ENCODE results near the gene RNF41. TPM values are rescaled to one million over a fixed set of nuclear protein-coding genes. Genes with fewer than 3 reads are reported as not detected.

Gene RNF41
- total RNA-seq, 4 donors from 2014 or later: 33.3 to 46.5 (median 42.1) TPM

- WGBS, 2 donors: 94 to 97% methylated on average over 11 of the region's 11 CpGs
- H3K4me3 ChIP-seq (ENCODE audit: low read depth, poor library complexity, severe bottlenecking): no peak overlapping the region
- TF ChIP-seq CTCF (IDR thresholded peaks at IDR 0.05) (no peak), POLR2A (IDR thresholded peaks at IDR 0.05) (no peak)
- intact Hi-C loops (cut with DNase I; ENCODE audit: low total_unique reads): no loop called here
- no peak for DNase-seq (ENCODE audit: low spot score in 2 of 2)
Observed at GRCh38 chr12:56155256-56155845, 66.4 kb downstream of the RNF41 start.

- 91 to 93% methylated on average over 5 of the region's 5 CpGs for WGBS, 2 donors
Observed at GRCh38 chr12:56154818-56155217, 66.9 kb downstream of the RNF41 start.

GRCh38 chr12:56154246-56154771, 67.4 kb downstream of the RNF41 start:
- H3K4me3 ChIP-seq (ENCODE audit: low read depth, poor library complexity, severe bottlenecking): no peak overlapping the region
- DNase-seq (ENCODE audit: low spot score in 2 of 2): no peak
- TF ChIP-seq CTCF (IDR thresholded peaks at IDR 0.05) (no peak), POLR2A (IDR thresholded peaks at IDR 0.05) (no peak)
- intact Hi-C loops (cut with DNase I; ENCODE audit: low total_unique reads): no loop called here
- 100% methylated on average over 1 of the region's 1 CpG for WGBS, 2 donors

More at GRCh38 chr12:56154818-56155217, 66.9 kb downstream of the RNF41 start:
- H3K4me3 ChIP-seq (ENCODE audit: low read depth, poor library complexity, severe bottlenecking): no peak overlapping the region
- DNase-seq (ENCODE audit: low spot score in 2 of 2): no peak
- intact Hi-C loops (cut with DNase I; ENCODE audit: low total_unique reads): no loop called here
- TF ChIP-seq CTCF (IDR thresholded peaks at IDR 0.05) (no peak), POLR2A (IDR thresholded peaks at IDR 0.05) (no peak)

GRCh38 chr12:56153678-56154065, 68.0 kb downstream of the RNF41 start:
- WGBS, 2 donors: 71 to 73% methylated on average over 5 of the region's 5 CpGs
- TF ChIP-seq CTCF (IDR thresholded peaks at IDR 0.05) (no peak), POLR2A (IDR thresholded peaks at IDR 0.05) (no peak)
- no peak for DNase-seq (ENCODE audit: low spot score in 2 of 2)
- intact Hi-C loops (cut with DNase I; ENCODE audit: low total_unique reads): no loop called here
- no peak overlapping the region for H3K4me3 ChIP-seq (ENCODE audit: low read depth, poor library complexity, severe bottlenecking)

GRCh38 chr12:56152756-56153677, 68.7 kb downstream of the RNF41 start:
- intact Hi-C loops (cut with DNase I; ENCODE audit: low total_unique reads): no loop called here
- no peak for DNase-seq (ENCODE audit: low spot score in 2 of 2)
- no peak for TF ChIP-seq POLR2A (IDR thresholded peaks at IDR 0.05)
- no peak for TF ChIP-seq CTCF (IDR thresholded peaks at IDR 0.05)
- no peak overlapping the region for H3K4me3 ChIP-seq (ENCODE audit: low read depth, poor library complexity, severe bottlenecking)
- 9 to 13% methylated on average over 8 of the region's 8 CpGs for WGBS, 2 donors

Other genes with a start within 250 kb of the RNF41 start
- 100 to 1,000 TPM in 3 of 4 donors, 10 to 100 TPM in 1; 96.9 to 141 (median 129) TPM for gene RAB5B, start 247.8 kb downstream of the RNF41 start, total RNA-seq
- 10 to 100 TPM in 3 of 4 donors, 1 to 10 TPM in 1; 7.6 to 21.4 (median 13.8) TPM for gene SUOX, start 224.6 kb downstream of the RNF41 start, total RNA-seq
- gene IKZF4, start 200.9 kb downstream of the RNF41 start, total RNA-seq: 1 to 10 TPM; 2.4 to 5.8 (median 3.4) TPM
- 1,000 to 10,000 TPM in 1 of 4 donors, 100 to 1,000 TPM in 3; 390 to 2,886 (median 552) TPM for gene RPS26, start 180.0 kb downstream of the RNF41 start, total RNA-seq
- 100 to 1,000 TPM; 177 to 209 (median 202) TPM for gene ERBB3, start 141.8 kb downstream of the RNF41 start, total RNA-seq
- gene PA2G4, start 117.4 kb downstream of the RNF41 start, total RNA-seq: 100 to 1,000 TPM; 118 to 201 (median 130) TPM
- gene RPL41, start 105.3 kb downstream of the RNF41 start, total RNA-seq: 1,000 to 10,000 TPM; 3,201 to 5,967 (median 4,725) TPM
- 1 to 10 TPM; 3.4 to 4.4 (median 3.7) TPM for gene ZC3H10, start 103.7 kb downstream of the RNF41 start, total RNA-seq
- 10 to 100 TPM; 51.2 to 84.1 (median 64.9) TPM for gene ESYT1, start 93.7 kb downstream of the RNF41 start, total RNA-seq
- 10 to 100 TPM in 3 of 4 donors, 1 to 10 TPM in 1; 9.0 to 40.1 (median 22.5) TPM for gene MYL6B, start 69.3 kb downstream of the RNF41 start, total RNA-seq
- 1,000 to 10,000 TPM in 1 of 4 donors, 100 to 1,000 TPM in 3; 700 to 1,156 (median 824) TPM for gene MYL6, start 63.6 kb downstream of the RNF41 start, total RNA-seq
- gene SMARCC2, start 32.4 kb downstream of the RNF41 start, total RNA-seq: 10 to 100 TPM; 55.3 to 90.5 (median 63.5) TPM
- 10 to 100 TPM in 3 of 4 donors, 1 to 10 TPM in 1; 9.9 to 23.1 (median 17.9) TPM for gene NABP2, start 2.4 kb upstream of the RNF41 start, total RNA-seq
- not detected for gene SLC39A5, start 8.1 kb upstream of the RNF41 start, total RNA-seq
- 10 to 100 TPM; 15.6 to 22.3 (median 18.7) TPM for gene ANKRD52, start 36.5 kb upstream of the RNF41 start, total RNA-seq
- 10 to 100 TPM in 1 of 4 donors, 1 to 10 TPM in 3; 2.8 to 11.0 (median 5.8) TPM for gene COQ10A, start 45.0 kb upstream of the RNF41 start, total RNA-seq
- gene CS, start 78.4 kb upstream of the RNF41 start, total RNA-seq: 100 to 1,000 TPM; 118 to 156 (median 150) TPM
- 10 to 100 TPM; 23.3 to 40.9 (median 37.7) TPM for gene CNPY2, start 94.1 kb upstream of the RNF41 start, total RNA-seq
- 10 to 100 TPM; 24.2 to 60.1 (median 28.9) TPM for gene PAN2, start 112.1 kb upstream of the RNF41 start, total RNA-seq
- gene IL23A, start 117.0 kb upstream of the RNF41 start, total RNA-seq: under 1 TPM in 1 of 4 donors, not detected in 3; 0.45 TPM
- gene STAT2, start 138.2 kb upstream of the RNF41 start, total RNA-seq: 10 to 100 TPM; 60.8 to 98.4 (median 92.5) TPM
- gene APOF, start 140.9 kb upstream of the RNF41 start, total RNA-seq: not detected
- 1 to 10 TPM; 2.9 to 6.5 (median 3.7) TPM for gene TIMELESS, start 227.5 kb upstream of the RNF41 start, total RNA-seq
- gene MIP, start 232.7 kb upstream of the RNF41 start, total RNA-seq: not detected
- 1 to 10 TPM; 1.3 to 2.3 (median 2.1) TPM for gene SPRYD4, start 246.7 kb upstream of the RNF41 start, total RNA-seq